HCT116 (cell line): Measurements from ENCODE around the gene RFPL2. TPM values are rescaled to one million over a fixed set of nuclear protein-coding genes. Genes with fewer than 3 reads are reported as not detected.

Source experiments
- ATAC-seq: fragments of 200-7000 bp; cut with Tn5 transposase; 2 replicates; pipeline ENCODE4 v1.9.1; 2020; ENCODE audit warnings: mild to moderate bottlenecking, moderate library complexity
- BruUV-seq: library from RNA; stranded (reverse); fragments of 400-500 nt; replicated peaks from 2 replicates; lab custom pipeline; 2021; lab: Mats Ljungman, UMichigan
- CTCF ChIA-PET: fragments of 300-600 bp; sonication (Branson Sonifier 250); formaldehyde crosslinking; loops from one replicate; lab custom pipeline; 2021; ENCODE audit warnings: antibody characterized with exemption; lab: Charles Lee
- POLR2A ChIA-PET: fragments of 300-600, 350-600 bp; sonication (Branson Sonifier 250); formaldehyde crosslinking; loops from one replicate; lab custom pipeline; 2021; ENCODE audit warnings: antibody characterized with exemption; lab: Charles Lee
- RAD21 ChIA-PET, 2 experiments: fragments of 300-600 bp; sonication (Branson Sonifier 250); formaldehyde crosslinking; loops; one replicate each; lab custom pipeline; 2023; ENCODE audit warnings: low total read pairs in 2 of 2; ENCODE audit not compliant: uncharacterized antibody in 2 of 2, unreplicated experiment in 2 of 2, low non-redundant PET in 1 of 2; lab: Charles Lee
- DNase-seq: peaks from one replicate; pipeline ENCODE4 v3.0.0-alpha.2; 2010; ENCODE audit warnings: low read depth, low spot score
- H2AFZ ChIP-seq: fragments of 200-600 bp; shearing (Covaris generic), sonication (generic); 2 replicates; pipeline ENCODE4 v1.6.1; 2017; ENCODE audit warnings: low read depth, mixed run types, mixed read lengths, antibody characterized with exemption, low read length; ENCODE audit not compliant: poor library complexity, severe bottlenecking
- H3K27ac ChIP-seq: 2 replicates; pipeline ENCODE4 v1.5.1; 2012; ENCODE audit warnings: low read depth, low read length
- H3K27me3 ChIP-seq: fragments of 200-600 bp; sonication (generic); 2 replicates; pipeline ENCODE4 v1.6.1; 2016; ENCODE audit warnings: mixed run types, low read length, mixed read lengths; ENCODE audit not compliant: insufficient read depth
- H3K36me3 ChIP-seq, 2 experiments: fragments of 200-500 bp in 1 of 2; fragments of 200-600 bp in 1 of 2; sonication (Bioruptor generic) in 1 of 2; sonication (generic) in 1 of 2; 2 replicates each; pipeline versions ENCODE4 v1.5.1 to v1.6.1; 2014 to 2016; ENCODE audit warnings: low read length in 2 of 2, inconsistent platforms in 1 of 2, mixed read lengths in 1 of 2, mixed run types in 1 of 2; ENCODE audit not compliant: insufficient read depth in 2 of 2, control insufficient read depth in 1 of 2
- H3K4me1 ChIP-seq, 2 experiments: fragments of 200-600 bp in 1 of 2; sonication (generic) in 1 of 2; 2 replicates each; pipeline versions ENCODE4 v1.5.1 to v1.6.1; 2012 to 2017; ENCODE audit warnings: low read length in 2 of 2, inconsistent platforms in 1 of 2, mild to moderate bottlenecking in 1 of 2, mixed read lengths in 1 of 2, mixed run types in 1 of 2, moderate library complexity in 1 of 2; ENCODE audit not compliant: insufficient read depth in 2 of 2, control insufficient read depth in 1 of 2
- H3K4me2 ChIP-seq: fragments of 200-600 bp; sonication (generic); 2 replicates; pipeline ENCODE4 v1.6.1; 2017; ENCODE audit warnings: mixed run types, low read length, mixed read lengths
- H3K4me3 ChIP-seq, 2 experiments: fragments of 200-600 bp in 1 of 2; sonication (generic) in 1 of 2; replicated peaks in 1 of 2; 2 replicates each; pipeline ENCODE4 v1.5.1; 2011 to 2016; ENCODE audit warnings: low read length in 2 of 2, control low read depth in 1 of 2, low read depth in 1 of 2, mild to moderate bottlenecking in 1 of 2, mixed read lengths in 1 of 2, mixed run types in 1 of 2
- H3K79me2 ChIP-seq: fragments of 200-600 bp; sonication (generic); 2 replicates; pipeline ENCODE4 v1.6.1; 2017; ENCODE audit warnings: mild to moderate bottlenecking, mixed run types, low read length, moderate library complexity, mixed read lengths; ENCODE audit not compliant: insufficient read depth
- H3K9ac ChIP-seq: fragments of 200-600 bp; sonication (generic); 2 replicates; pipeline ENCODE4 v1.6.1; 2016; ENCODE audit warnings: low read length, mixed read lengths
- H3K9me2 ChIP-seq: fragments of 200-600 bp; sonication (generic), shearing (Covaris generic); 2 replicates; pipeline ENCODE4 v1.6.1; 2017; ENCODE audit warnings: mixed run types, mild to moderate bottlenecking, moderate library complexity; ENCODE audit not compliant: insufficient read depth
- H3K9me3 ChIP-seq, 2 experiments: fragments of 200-500 bp in 1 of 2; fragments of 200-600 bp in 1 of 2; sonication (Bioruptor generic) in 1 of 2; sonication (generic) in 1 of 2; 2 replicates each; pipeline ENCODE4 v1.6.1; 2014 to 2017; ENCODE audit warnings: low read length in 2 of 2, mixed read lengths in 2 of 2, inconsistent platforms in 1 of 2, low read depth in 1 of 2, mild to moderate bottlenecking in 1 of 2, mixed run types in 1 of 2, moderate library complexity in 1 of 2; ENCODE audit not compliant: control insufficient read depth in 1 of 2, insufficient read depth in 1 of 2
- H4K20me1 ChIP-seq: fragments of 200-600 bp; sonication (generic), shearing (Covaris generic); 2 replicates; pipeline ENCODE4 v1.6.1; 2017; ENCODE audit warnings: mixed run types, mild to moderate bottlenecking, moderate library complexity; ENCODE audit not compliant: insufficient read depth
- ATF3 ChIP-seq: IDR thresholded peaks from 2 replicates; pipeline ENCODE4 v1.6.1; 2012
- CTCF ChIP-seq, 3 experiments: fragments of 200-600 bp in 1 of 3; sonication (generic) in 1 of 3; IDR thresholded peaks in 2 of 3; conservative IDR thresholded peaks in 1 of 3; 2 replicates each; pipeline ENCODE4 v1.5.1; 2012 to 2017; ENCODE audit warnings: low read depth in 2 of 3, low read length in 2 of 3, antibody characterized with exemption in 1 of 3, borderline replicate concordance in 1 of 3, control low read depth in 1 of 3, mild to moderate bottlenecking in 1 of 3, mixed read lengths in 1 of 3, mixed run types in 1 of 3, moderate library complexity in 1 of 3; ENCODE audit not compliant: insufficient read depth in 1 of 3
- EZH2phosphoT487 ChIP-seq: fragments of 200-600 bp; IDR thresholded peaks from 2 replicates; pipeline ENCODE4 v1.6.1; 2018; ENCODE audit warnings: antibody characterized with exemption, borderline replicate concordance
- POLR2AphosphoS5 ChIP-seq: IDR thresholded peaks from 2 replicates; pipeline ENCODE4 v1.6.1; 2011; ENCODE audit warnings: mild to moderate bottlenecking, low read depth, low read length, moderate library complexity
- SRF ChIP-seq: IDR thresholded peaks from 2 replicates; pipeline ENCODE4 v1.6.1; 2012; ENCODE audit warnings: low read depth
- YY1 ChIP-seq: IDR thresholded peaks from 2 replicates; pipeline ENCODE4 v1.6.1; 2011; ENCODE audit warnings: low read length, low read depth, moderate library complexity, mild to moderate bottlenecking; ENCODE audit not compliant: insufficient replicate concordance; ENCODE audit errors: extremely low read depth
- ZFX ChIP-seq: fragments of 450-650 bp; IDR thresholded peaks from 2 replicates; pipeline ENCODE4 v1.6.1; 2017
- intact Hi-C: fragments of 100-400 bp; cut with micrococcal nuclease; formaldehyde crosslinking; loops from 2 replicates; pipeline ENCODE4 v1.10.0; 2022
- total RNA-seq: library from RNA; stranded (reverse); gene quantifications from one replicate; pipeline ENCODE4 v1.2.1, GENCODE V29; 2021; ENCODE audit not compliant: unreplicated experiment
- TF ChIP-seq, protein P1 (sequence below): IDR thresholded peaks from 2 replicates; pipeline ENCODE4 v1.6.1; 2012; ENCODE audit warnings: low read depth
- TF ChIP-seq, protein P2 (sequence below): IDR thresholded peaks from 2 replicates; pipeline ENCODE4 v1.6.1; 2012

The RFPL2 gene
- total RNA-seq, 1 experiment from 2014 or later, result 0.61 TPM

DNA sequence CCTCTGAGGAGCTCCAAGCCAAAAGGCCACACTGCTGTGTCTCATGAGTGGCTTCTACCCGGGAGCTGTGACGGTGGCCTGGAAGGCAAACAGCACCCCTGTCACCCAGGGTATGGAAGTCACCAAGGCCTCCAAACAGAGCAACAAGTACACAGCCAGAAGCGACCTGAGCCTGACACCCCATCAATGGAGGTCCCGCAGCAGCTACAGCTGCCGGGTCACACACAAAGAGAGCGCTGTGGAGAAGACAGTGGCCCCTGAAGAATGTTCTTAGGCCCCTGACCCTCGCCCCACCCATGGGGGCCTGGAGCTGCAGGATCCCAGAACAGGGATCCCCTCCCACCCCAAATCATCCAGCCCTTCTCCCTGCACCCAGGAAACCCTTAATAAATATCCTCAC, 4.9 kb downstream of the RFPL2 start:
- DNase-seq (no peak), ATAC-seq (no peak)
- TF ChIP-seq POLR2AphosphoS5, result no peak
- TF ChIP-seq ATF3, result no peak
- no peak for TF ChIP-seq YY1
- TF ChIP-seq ZFX, result no peak
- no peak for TF ChIP-seq SRF
- TF ChIP-seq, protein P1, sequence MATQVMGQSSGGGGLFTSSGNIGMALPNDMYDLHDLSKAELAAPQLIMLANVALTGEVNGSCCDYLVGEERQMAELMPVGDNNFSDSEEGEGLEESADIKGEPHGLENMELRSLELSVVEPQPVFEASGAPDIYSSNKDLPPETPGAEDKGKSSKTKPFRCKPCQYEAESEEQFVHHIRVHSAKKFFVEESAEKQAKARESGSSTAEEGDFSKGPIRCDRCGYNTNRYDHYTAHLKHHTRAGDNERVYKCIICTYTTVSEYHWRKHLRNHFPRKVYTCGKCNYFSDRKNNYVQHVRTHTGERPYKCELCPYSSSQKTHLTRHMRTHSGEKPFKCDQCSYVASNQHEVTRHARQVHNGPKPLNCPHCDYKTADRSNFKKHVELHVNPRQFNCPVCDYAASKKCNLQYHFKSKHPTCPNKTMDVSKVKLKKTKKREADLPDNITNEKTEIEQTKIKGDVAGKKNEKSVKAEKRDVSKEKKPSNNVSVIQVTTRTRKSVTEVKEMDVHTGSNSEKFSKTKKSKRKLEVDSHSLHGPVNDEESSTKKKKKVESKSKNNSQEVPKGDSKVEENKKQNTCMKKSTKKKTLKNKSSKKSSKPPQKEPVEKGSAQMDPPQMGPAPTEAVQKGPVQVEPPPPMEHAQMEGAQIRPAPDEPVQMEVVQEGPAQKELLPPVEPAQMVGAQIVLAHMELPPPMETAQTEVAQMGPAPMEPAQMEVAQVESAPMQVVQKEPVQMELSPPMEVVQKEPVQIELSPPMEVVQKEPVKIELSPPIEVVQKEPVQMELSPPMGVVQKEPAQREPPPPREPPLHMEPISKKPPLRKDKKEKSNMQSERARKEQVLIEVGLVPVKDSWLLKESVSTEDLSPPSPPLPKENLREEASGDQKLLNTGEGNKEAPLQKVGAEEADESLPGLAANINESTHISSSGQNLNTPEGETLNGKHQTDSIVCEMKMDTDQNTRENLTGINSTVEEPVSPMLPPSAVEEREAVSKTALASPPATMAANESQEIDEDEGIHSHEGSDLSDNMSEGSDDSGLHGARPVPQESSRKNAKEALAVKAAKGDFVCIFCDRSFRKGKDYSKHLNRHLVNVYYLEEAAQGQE, result no peak
- TF ChIP-seq, protein P2, sequence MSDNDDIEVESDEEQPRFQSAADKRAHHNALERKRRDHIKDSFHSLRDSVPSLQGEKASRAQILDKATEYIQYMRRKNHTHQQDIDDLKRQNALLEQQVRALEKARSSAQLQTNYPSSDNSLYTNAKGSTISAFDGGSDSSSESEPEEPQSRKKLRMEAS, result no peak
- TF ChIP-seq EZH2phosphoT487, result no peak
- no peak for TF ChIP-seq CTCF (IDR thresholded peaks at IDR 0.05 in 2 of 3, conservative IDR thresholded peaks at IDR 0.05 in 1 of 3; ENCODE audit: borderline replicate concordance in 1 of 3, insufficient read depth in 1 of 3, low read depth in 2 of 3, low read length in 2 of 3)
- H3K4me3 ChIP-seq, result no peak overlapping the region
- H4K20me1 ChIP-seq, result no peaks in the 10 kb centered on the region
- RAD21 ChIA-PET, result no interaction called here
- no peaks in the 10 kb centered on the region for H3K36me3 ChIP-seq
- intact Hi-C loops, result loop anchor here (10.0 kb wide), 2 partner anchors 175 to 275 kb away; partner anchors contain the start of gene FBXO7
- no peaks in the 10 kb centered on the region for H3K9me2 ChIP-seq
- H2AFZ ChIP-seq, result no peak overlapping the region
- no peak overlapping the region for H3K4me2 ChIP-seq
- no peaks in the 10 kb centered on the region for H3K9me3 ChIP-seq
- 0 out of 2 replicates have a peak, but pooled peaks cover 5% of the 10 kb centered on the region for H3K27me3 ChIP-seq
- no peaks in the 10 kb centered on the region for H3K79me2 ChIP-seq
- H3K4me1 ChIP-seq, result peaks cover 13 to 23% of the 10 kb centered on the region in 2 experiments
- POLR2A ChIA-PET, result no interaction called here
- H3K9ac ChIP-seq, result no peak overlapping the region
- CTCF ChIA-PET, result interaction anchor here (1.4 kb wide), 1 partner anchor 223 kb away, joined by 3 read pairs; no protein-coding TSS in a partner anchor
- BruUV-seq, result no TSS peak
- no peak overlapping the region for H3K27ac ChIP-seq
